Testis (tissue), 2 donors: ENCODE measurements around the gene CDC25A.
A peak's percentile ranks its signal among the peaks of the same experiment; 100 is the strongest.

Experiments
- CTCF ChIP-seq, 3 experiments: fragments of 450-650 bp in 2 of 3; fragments of 200-600 bp in 1 of 3; sonication (generic) in 1 of 3; IDR thresholded peaks; one replicate each; pipeline ENCODE4 v1.5.1; 2016 to 2019; ENCODE audit warnings: antibody characterized with exemption in 3 of 3, mild to moderate bottlenecking in 2 of 3, moderate library complexity in 1 of 3
- POLR2A ChIP-seq: fragments of 450-650 bp; IDR thresholded peaks from one replicate; pipeline ENCODE4 v1.6.1; 2017; ENCODE audit warnings: antibody characterized with exemption, mild to moderate bottlenecking, moderate library complexity

- TF ChIP-seq CTCF (IDR thresholded peaks at IDR 0.05): peak; percentile 69 to 78 (median 71)
- no peak for TF ChIP-seq POLR2A
Observed at GRCh38 chr3:48151058-48151806, 37.0 kb downstream of the CDC25A start.
